HG03045 (cell line): Measurements from ENCODE around the gene NFATC4.
"Not testable (repeated sequence)": the region's sequence is repeated elsewhere in the genome, so short reads cannot be mapped to it uniquely, and the experiment has no call there.

Source experiments
- ATAC-seq: cut with Tn5 transposase; IDR thresholded peaks from one replicate; pipeline ENCODE4 v1.9.1; 2021; ENCODE audit warnings: mild to moderate bottlenecking, moderate library complexity; ENCODE audit not compliant: unreplicated experiment

Gene NFATC4

GRCh38 chr14:24338843-24339242 lies 29.1 kb upstream of the NFATC4 start:
- ATAC-seq = no peak

GRCh38 chr14:24339284-24340151 lies 28.5 kb upstream of the NFATC4 start, which contains the start of gene RIPK3:
TSS of gene RIPK3 (minus strand) at chr14:24339991. CDS start at chr14:24339826, 165 bp downstream.
- ATAC-seq = peak; percentile 83

GRCh38 chr14:24340606-24341005 lies 27.4 kb upstream of the NFATC4 start:
- no peak for ATAC-seq

GRCh38 chr14:24342889-24343288 lies 25.1 kb upstream of the NFATC4 start:
- no peak for ATAC-seq

- ATAC-seq = no peak
Observed at GRCh38 chr14:24343795-24344660, 24.0 kb upstream of the NFATC4 start.

- ATAC-seq = no peak
Observed at GRCh38 chr14:24347134-24347533, 20.9 kb upstream of the NFATC4 start.

- ATAC-seq = no peak
Observed at GRCh38 chr14:24348186-24348585, 19.8 kb upstream of the NFATC4 start.

- no peak for ATAC-seq
Observed at GRCh38 chr14:24349742-24350141, 18.2 kb upstream of the NFATC4 start.

- ATAC-seq = no peak
Observed at GRCh38 chr14:24351517-24351916, 16.5 kb upstream of the NFATC4 start.

GRCh38 chr14:24353559-24354481 lies 14.2 kb upstream of the NFATC4 start:
- no peak for ATAC-seq

- not testable (repeated sequence) for ATAC-seq
Observed at GRCh38 chr14:24354482-24354825, 13.5 kb upstream of the NFATC4 start.

GRCh38 chr14:24355009-24355408 lies 13.0 kb upstream of the NFATC4 start:
- ATAC-seq = no peak

- no peak for ATAC-seq
Observed at GRCh38 chr14:24356208-24356607, 11.8 kb upstream of the NFATC4 start.

- no peak for ATAC-seq
Observed at GRCh38 chr14:24360281-24360680, 7.7 kb upstream of the NFATC4 start.

- no peak for ATAC-seq
Observed at GRCh38 chr14:24361326-24361725, 6.7 kb upstream of the NFATC4 start.

- ATAC-seq = no peak
Observed at GRCh38 chr14:24362241-24362960, 5.6 kb upstream of the NFATC4 start.

- no peak for ATAC-seq
Observed at GRCh38 chr14:24363401-24363800, 4.6 kb upstream of the NFATC4 start.

GRCh38 chr14:24364841-24365240 lies 3.1 kb upstream of the NFATC4 start:
- ATAC-seq = no peak

- ATAC-seq = no peak
Observed at GRCh38 chr14:24365600-24366412, 2.2 kb upstream of the NFATC4 start.
